Right lobe of liver (tissue), 6 donors: ENCODE data around the gene COL4A4. TPM values are rescaled to one million over a fixed set of nuclear protein-coding genes. Genes with fewer than 3 reads are reported as not detected.

Experiments
- ATAC-seq, 4 donors: fragments of 200-7000 bp; cut with Tn5 transposase; one replicate each; pipeline ENCODE4 v1.9.1; 2020; ENCODE audit warnings: mild to moderate bottlenecking in 4 of 4, moderate library complexity in 4 of 4
- DNase-seq, 3 donors: peaks; one replicate each; pipeline ENCODE4 v3.0.0-alpha.2; 2020
- H3K27ac ChIP-seq, 3 donors: fragments of 200-600 bp; one replicate each; pipeline ENCODE4 v1.8.0; 2022
- H3K27me3 ChIP-seq, 2 donors: fragments of 200-600 bp; one replicate each; pipeline ENCODE4 v1.8.0; 2022
- H3K36me3 ChIP-seq, 4 donors: fragments of 200-600 bp; sonication (generic) in 1 of 4; one replicate each; pipeline versions ENCODE4 v1.5.1 to v1.8.0; 2017 to 2022; ENCODE audit warnings: control low read depth in 1 of 4
- H3K4me1 ChIP-seq, 4 donors: fragments of 200-600 bp; sonication (generic) in 1 of 4; one replicate each; pipeline versions ENCODE4 v1.5.1 to v1.8.0; 2017 to 2022; ENCODE audit warnings: control low read depth in 1 of 4
- H3K4me3 ChIP-seq, 3 donors: fragments of 200-600 bp; one replicate each; pipeline ENCODE4 v1.8.0; 2022
- H3K9me3 ChIP-seq, 4 donors: fragments of 200-600 bp; sonication (generic) in 1 of 4; one replicate each; pipeline versions ENCODE4 v1.5.1 to v1.8.0; 2017 to 2022; ENCODE audit warnings: control low read depth in 1 of 4
- CTCF ChIP-seq, 4 donors: fragments of 200-600 bp in 3 of 4; fragments of 450-650 bp in 1 of 4; IDR thresholded peaks; one replicate each; pipeline versions ENCODE4 v1.5.1 to v1.8.0; 2016 to 2022; ENCODE audit warnings: antibody characterized with exemption in 4 of 4, mild to moderate bottlenecking in 2 of 4
- POLR2A ChIP-seq: fragments of 450-650 bp; IDR thresholded peaks from one replicate; pipeline ENCODE4 v1.6.1; 2017; ENCODE audit warnings: antibody characterized with exemption, mild to moderate bottlenecking
- WGBS: methylation state at CpG from one replicate; pipeline ENCODE4 v1.1.6; 2018; ENCODE audit warnings: low coverage, low lambda C conversion rate; ENCODE audit not compliant: insufficient coverage; ENCODE audit errors: missing lambda C conversion rate; 5-methylcytosine and 5-hydroxymethylcytosine counted together
- intact Hi-C, 2 donors: fragments of 100-400 bp; cut with DNase I; formaldehyde crosslinking; loops; one replicate each; pipeline versions ENCODE4 v1.11.2 to v1.14.1; 2022
- total RNA-seq, 6 experiments: library from RNA; depleted of rRNA in 2 of 6; stranded (reverse); fragments of >200 nt in 2 of 6; fragmentation: NEBNext Ultra II Directional in 3 of 6; extraction: Animal tissue kit (Norgen Biotek cat#: 25700) in 3 of 6; gene quantifications; one replicate each; pipeline versions ENCODE4 v1.1.0 to v1.2.4, GENCODE V29; 2016 to 2023
- donor health status: DM: no; HTN: yes; CAD: no.
- donor health status: DM: no; HTN: no; CAD: no.
- donor health status: DM: no; HTN: no; CAD: no.
- donor health status: DM: no; HTN: yes; CAD: no.
- donor health status: DM: no; HTN: yes; CAD: no.

COL4A4 gene
- total RNA-seq, 6 experiments from 2014 or later = 0.86 to 2.4 (median 1.8) TPM

- no peaks in the 10 kb centered on the region for H3K27me3 ChIP-seq
- intact Hi-C loops = no loop called here
- H3K36me3 ChIP-seq = no peaks in the 10 kb centered on the region
- WGBS = 83% methylated on average over 8 of the region's 12 CpGs
- DNase-seq (no peak), ATAC-seq (no peak)
- H3K27ac ChIP-seq = no peak overlapping the region
- TF ChIP-seq POLR2A (no peak), CTCF (IDR thresholded peaks at IDR 0.05) (no peak)
- no peaks in the 10 kb centered on the region for H3K9me3 ChIP-seq
- no peak overlapping the region for H3K4me3 ChIP-seq
- H3K4me1 ChIP-seq = peaks cover 0 to 4% (median 0%) of the 10 kb centered on the region in 4 donors
These were observed 179.9 kb downstream of the COL4A4 start for GRCh38 chr2:226983895-226984749.

- H3K36me3 ChIP-seq = no peaks in the 10 kb centered on the region
- no peaks in the 10 kb centered on the region for H3K27me3 ChIP-seq
- 40% methylated on average over 3 of the region's 3 CpGs for WGBS
- DNase-seq (no peak), ATAC-seq (peak in 1 of 4 donors; percentile 17)
- H3K4me3 ChIP-seq = no peak overlapping the region
- H3K4me1 ChIP-seq = peaks cover 0 to 4% (median 0%) of the 10 kb centered on the region in 4 donors
- no peak for TF ChIP-seq POLR2A
- intact Hi-C loops = no loop called here
- no peak overlapping the region for H3K27ac ChIP-seq
- H3K9me3 ChIP-seq = no peaks in the 10 kb centered on the region
These were observed 182.1 kb downstream of the COL4A4 start for GRCh38 chr2:226981791-226982326.

DNA sequence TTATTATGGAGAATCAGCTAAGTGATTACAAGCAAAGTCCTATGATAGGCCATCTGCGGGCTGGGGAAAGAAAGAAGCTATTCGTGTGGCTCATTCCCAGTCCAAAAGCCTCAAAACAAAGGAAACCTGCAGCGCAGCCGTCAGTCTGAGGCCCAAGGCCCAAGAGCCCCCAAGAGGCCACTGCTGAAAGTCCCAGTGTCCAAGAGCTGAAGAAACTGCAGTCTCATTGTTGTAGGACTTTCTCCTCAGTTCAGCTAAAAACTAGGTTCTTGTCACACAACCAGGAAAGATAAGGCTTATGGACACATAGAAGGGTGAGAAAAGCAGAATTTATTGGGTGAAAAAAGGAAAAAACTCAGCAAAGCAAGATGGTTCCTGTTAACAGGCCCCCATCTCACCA, 185.0 kb downstream of the COL4A4 start:
- no peak for ATAC-seq
- DNase-seq = no peak
- intact Hi-C loops = loop anchor here (10.0 kb wide), 2 partner anchors 164 to 1304 kb away; no protein-coding TSS in a partner anchor
- Histone ChIP-seq H3K9me3 (no peaks in the 10 kb centered on the region), H3K36me3 (no peaks in the 10 kb centered on the region), H3K27me3 (no peaks in the 10 kb centered on the region), H3K4me3 (no peak overlapping the region), H3K4me1 (no peaks in the 10 kb centered on the region), H3K27ac (no peak overlapping the region)
- TF ChIP-seq POLR2A = no peak
- WGBS = 93% methylated on average over 4 of the region's 4 CpGs

DNA sequence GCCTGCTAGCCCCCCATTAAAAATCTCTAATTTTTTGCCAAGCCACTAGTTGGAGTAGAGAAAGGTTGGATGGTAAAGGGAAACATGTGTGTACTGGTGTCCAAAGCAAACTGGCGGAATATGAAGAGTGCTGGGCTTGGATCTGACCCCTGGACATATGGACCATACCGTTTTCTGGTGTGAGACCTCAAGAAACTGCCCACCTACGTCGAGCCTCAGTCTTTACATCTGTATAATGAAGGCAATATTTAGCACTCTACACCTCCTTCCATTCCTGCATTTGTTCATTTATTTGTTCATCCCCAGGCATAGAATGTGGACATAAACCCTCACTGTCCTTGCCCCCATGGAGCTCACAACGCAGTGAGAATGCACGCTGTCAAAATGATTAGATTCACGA, 185.7 kb downstream of the COL4A4 start:
- TF ChIP-seq CTCF (IDR thresholded peaks at IDR 0.05) (no peak), POLR2A (no peak)
- intact Hi-C loops = loop anchor here (10.0 kb wide), 2 partner anchors 163 to 1303 kb away; no protein-coding TSS in a partner anchor
- Histone ChIP-seq H3K4me3 (no peak overlapping the region), H3K27ac (no peak overlapping the region), H3K27me3 (no peaks in the 10 kb centered on the region), H3K9me3 (no peaks in the 10 kb centered on the region), H3K4me1 (no peaks in the 10 kb centered on the region), H3K36me3 (no peaks in the 10 kb centered on the region)
- DNase-seq = no peak
- ATAC-seq = no peak
- WGBS = 97% methylated on average over 7 of the region's 7 CpGs

- Histone ChIP-seq H3K27me3 (no peaks in the 10 kb centered on the region), H3K27ac (no peak overlapping the region), H3K36me3 (no peaks in the 10 kb centered on the region), H3K9me3 (no peaks in the 10 kb centered on the region), H3K4me1 (no peaks in the 10 kb centered on the region), H3K4me3 (no peak overlapping the region)
- DNase-seq (no peak), ATAC-seq (no peak)
- TF ChIP-seq CTCF (IDR thresholded peaks at IDR 0.05) (no peak), POLR2A (no peak)
- 91% methylated on average over 2 of the region's 2 CpGs for WGBS
- intact Hi-C loops = loop anchor here (10.0 kb wide), 2 partner anchors 163 to 1303 kb away; no protein-coding TSS in a partner anchor
These were observed 186.2 kb downstream of the COL4A4 start for GRCh38 chr2:226977775-226978190.
